ENCODE measurements around the gene HDAC4. TPM values are rescaled to one million over a fixed set of nuclear protein-coding genes. Genes with fewer than 3 reads are reported as not detected.

HDAC4 gene
- total and polyA plus RNA-seq, 2 donors from 2014 or later = 2.2 to 56.8 TPM

DNA sequence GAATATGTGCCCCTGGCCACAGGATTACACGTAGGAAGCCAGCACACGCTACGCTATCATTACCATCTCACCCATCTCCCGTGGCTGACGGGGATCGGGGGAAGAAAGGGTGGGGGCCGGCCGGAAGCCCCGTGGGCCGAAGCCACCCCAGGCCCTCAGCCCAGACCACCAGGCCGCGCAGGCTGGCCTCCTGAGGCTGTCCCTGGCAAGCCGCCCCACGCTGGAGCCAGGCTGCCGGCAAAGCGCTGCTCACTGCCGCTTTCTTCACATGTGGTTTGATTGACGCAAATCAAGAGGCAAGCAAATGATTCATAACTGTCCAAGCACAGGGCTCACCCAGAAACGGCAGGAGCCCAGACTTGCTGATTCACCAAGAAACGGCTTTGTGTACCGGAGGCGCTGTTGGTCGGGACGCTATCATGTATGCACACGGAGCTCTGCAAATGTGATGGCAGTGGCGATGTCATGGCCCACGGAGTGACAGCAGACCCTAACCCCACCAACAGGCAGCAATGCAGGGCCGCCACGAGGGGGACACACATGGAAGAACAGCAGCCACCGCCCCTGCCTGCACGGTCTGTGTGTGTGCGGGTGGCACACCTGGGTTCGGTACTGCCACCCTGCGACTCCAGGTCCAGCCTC lies 125.7 kb downstream of the HDAC4 start:
- TF ChIP-seq, protein P1, sequence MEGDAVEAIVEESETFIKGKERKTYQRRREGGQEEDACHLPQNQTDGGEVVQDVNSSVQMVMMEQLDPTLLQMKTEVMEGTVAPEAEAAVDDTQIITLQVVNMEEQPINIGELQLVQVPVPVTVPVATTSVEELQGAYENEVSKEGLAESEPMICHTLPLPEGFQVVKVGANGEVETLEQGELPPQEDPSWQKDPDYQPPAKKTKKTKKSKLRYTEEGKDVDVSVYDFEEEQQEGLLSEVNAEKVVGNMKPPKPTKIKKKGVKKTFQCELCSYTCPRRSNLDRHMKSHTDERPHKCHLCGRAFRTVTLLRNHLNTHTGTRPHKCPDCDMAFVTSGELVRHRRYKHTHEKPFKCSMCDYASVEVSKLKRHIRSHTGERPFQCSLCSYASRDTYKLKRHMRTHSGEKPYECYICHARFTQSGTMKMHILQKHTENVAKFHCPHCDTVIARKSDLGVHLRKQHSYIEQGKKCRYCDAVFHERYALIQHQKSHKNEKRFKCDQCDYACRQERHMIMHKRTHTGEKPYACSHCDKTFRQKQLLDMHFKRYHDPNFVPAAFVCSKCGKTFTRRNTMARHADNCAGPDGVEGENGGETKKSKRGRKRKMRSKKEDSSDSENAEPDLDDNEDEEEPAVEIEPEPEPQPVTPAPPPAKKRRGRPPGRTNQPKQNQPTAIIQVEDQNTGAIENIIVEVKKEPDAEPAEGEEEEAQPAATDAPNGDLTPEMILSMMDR (IDR thresholded peaks at IDR 0.05; ENCODE audit: borderline replicate concordance, extremely low read depth, insufficient read depth) = no peak
- intact Hi-C loops (cut with DNase I) = no loop called here
- Histone ChIP-seq H3K27me3 (ENCODE audit: control insufficient read depth, insufficient read depth, low read length) (no peaks in the 10 kb centered on the region), H3K9ac (ENCODE audit: low read length in 3 of 3) (no peak overlapping the region), H3K36me3 (ENCODE audit: control insufficient read depth in 2 of 3, insufficient read depth in 3 of 3, low read length in 3 of 3) (no peaks in the 10 kb centered on the region), H3K4me1 (ENCODE audit: control insufficient read depth in 2 of 3, insufficient read depth in 2 of 3, low read depth in 1 of 3, low read length in 3 of 3) (peaks cover 0 to 9% (median 0%) of the 10 kb centered on the region in 3 donors), H3K4me3 (ENCODE audit: low read length in 3 of 3) (no peak overlapping the region), H3K9me3 (ENCODE audit: control insufficient read depth in 2 of 3, insufficient read depth in 1 of 3, low read length in 3 of 3) (no peaks in the 10 kb centered on the region), H3K27ac (ENCODE audit: low read depth in 2 of 2, low read length in 2 of 2) (no peak overlapping the region)
- FAIRE-seq (no peak), DNase-seq (peak in 3 of 5 donors; percentile 20 to 90 (median 63))

DNA sequence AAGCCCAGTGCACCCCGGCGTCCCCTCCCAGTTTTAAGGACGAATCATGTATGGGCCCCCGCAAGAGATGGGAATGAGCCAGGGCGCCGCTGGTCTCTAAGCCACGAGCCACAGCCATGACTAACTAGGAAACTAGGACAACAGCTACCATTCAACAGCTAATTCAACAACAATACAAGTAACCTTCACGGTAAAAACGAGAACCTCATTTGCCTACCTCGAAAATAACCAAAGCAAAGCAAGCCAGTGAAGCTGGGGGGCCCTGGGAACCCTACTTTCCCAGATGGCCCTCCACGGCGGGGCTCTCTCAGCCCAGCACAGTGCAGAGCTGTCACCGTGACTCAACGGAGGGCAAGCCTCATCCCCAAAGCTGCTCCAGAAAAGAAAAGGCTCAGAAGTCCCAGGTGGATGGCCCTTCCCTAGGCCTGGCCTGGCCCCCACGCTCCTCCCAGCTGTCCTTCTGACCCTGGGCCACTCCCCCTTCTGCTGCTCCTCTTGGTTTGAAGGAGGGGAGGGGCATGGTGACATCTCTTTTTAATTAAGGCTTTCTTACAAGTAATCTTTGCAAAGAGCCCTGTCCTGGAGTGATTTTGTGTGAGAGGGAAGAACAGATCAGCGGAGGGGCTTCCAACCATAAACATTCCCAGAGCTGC lies 126.3 kb downstream of the HDAC4 start:
- Histone ChIP-seq H3K36me3 (ENCODE audit: control insufficient read depth in 2 of 3, insufficient read depth in 3 of 3, low read length in 3 of 3) (no peaks in the 10 kb centered on the region), H3K27ac (ENCODE audit: low read depth in 2 of 2, low read length in 2 of 2) (no peak overlapping the region), H3K9me3 (ENCODE audit: control insufficient read depth in 2 of 3, insufficient read depth in 1 of 3, low read length in 3 of 3) (no peaks in the 10 kb centered on the region), H3K4me3 (ENCODE audit: low read length in 3 of 3) (no peak overlapping the region), H3K4me1 (ENCODE audit: control insufficient read depth in 2 of 3, insufficient read depth in 2 of 3, low read depth in 1 of 3, low read length in 3 of 3) (peaks cover 0 to 9% (median 0%) of the 10 kb centered on the region in 3 donors), H3K27me3 (ENCODE audit: control insufficient read depth, insufficient read depth, low read length) (no peaks in the 10 kb centered on the region), H3K9ac (ENCODE audit: low read length in 3 of 3) (no peak overlapping the region)
- DNase-seq (peak in 2 of 5 donors; percentile 20 to 55), FAIRE-seq (no peak)
- TF ChIP-seq, protein P1 (IDR thresholded peaks at IDR 0.05; ENCODE audit: borderline replicate concordance, extremely low read depth, insufficient read depth) = no peak
- intact Hi-C loops (cut with DNase I) = no loop called here

DNA sequence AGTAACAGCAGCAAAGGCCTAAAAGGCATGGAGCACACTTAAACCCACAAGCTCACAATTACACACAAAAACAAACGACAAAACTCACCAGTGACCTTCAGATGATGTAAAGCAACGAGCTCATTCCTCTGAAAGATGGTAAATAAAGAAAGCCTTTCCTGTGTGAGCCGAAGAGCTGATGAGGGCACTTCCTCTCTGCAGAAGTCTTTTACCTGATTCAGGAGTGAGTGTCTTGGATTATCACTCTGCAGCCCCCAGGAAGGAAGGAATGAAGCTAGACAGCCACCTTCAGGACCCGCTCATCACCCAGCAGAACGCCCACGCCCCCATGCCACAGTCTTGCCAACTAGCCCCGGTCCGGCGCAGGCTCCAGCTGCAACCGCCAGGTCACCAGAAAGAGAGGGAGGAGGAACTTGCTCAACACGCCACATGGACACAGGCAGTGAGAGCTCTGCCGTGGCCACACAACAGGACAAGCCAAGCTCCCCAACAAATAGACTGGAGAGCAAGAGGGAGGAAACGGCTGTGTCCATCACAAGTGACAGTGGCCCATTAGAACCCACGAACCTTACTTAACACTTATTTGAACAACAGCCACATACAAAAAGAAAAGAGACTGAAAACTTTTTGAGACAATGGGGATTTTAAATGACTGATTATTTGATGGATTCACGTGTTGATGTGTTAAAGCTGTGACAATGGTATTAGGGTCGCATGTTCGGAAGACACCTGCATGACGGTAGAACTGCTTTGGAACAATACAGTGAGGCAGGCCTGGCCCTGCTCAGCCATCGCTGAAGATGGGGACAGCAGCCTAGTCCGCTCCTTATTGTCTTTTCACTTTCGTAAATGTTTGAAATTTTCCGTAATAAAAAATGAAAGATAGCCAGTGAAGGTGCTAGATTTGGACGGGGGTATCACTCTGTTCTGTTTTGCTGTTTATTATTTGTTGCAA lies 127.3 kb downstream of the HDAC4 start:
- Histone ChIP-seq H3K9ac (ENCODE audit: low read length in 3 of 3) (no peak overlapping the region), H3K27me3 (ENCODE audit: control insufficient read depth, insufficient read depth, low read length) (no peaks in the 10 kb centered on the region), H3K4me3 (ENCODE audit: low read length in 3 of 3) (no peak overlapping the region), H3K4me1 (ENCODE audit: control insufficient read depth in 2 of 3, insufficient read depth in 2 of 3, low read depth in 1 of 3, low read length in 3 of 3) (peaks cover 0 to 13% (median 0%) of the 10 kb centered on the region in 3 donors), H3K9me3 (ENCODE audit: control insufficient read depth in 2 of 3, insufficient read depth in 1 of 3, low read length in 3 of 3) (no peaks in the 10 kb centered on the region), H3K27ac (ENCODE audit: low read depth in 2 of 2, low read length in 2 of 2) (no peak overlapping the region), H3K36me3 (ENCODE audit: control insufficient read depth in 2 of 3, insufficient read depth in 3 of 3, low read length in 3 of 3) (no peaks in the 10 kb centered on the region)
- DNase-seq = peak in 1 of 5 donors; percentile 27
- TF ChIP-seq, protein P1 (IDR thresholded peaks at IDR 0.05; ENCODE audit: borderline replicate concordance, extremely low read depth, insufficient read depth) = no peak
- no peak for FAIRE-seq
- intact Hi-C loops (cut with DNase I) = no loop called here
